OCI-LY1 (cell line): ENCODE measurements around the gene LAMP1.

Source experiments
- H2AFZ ChIP-seq: fragments of 200-600 bp; sonication (generic), shearing (Covaris generic); 2 replicates; pipeline ENCODE4 v1.6.0; 2014; ENCODE audit warnings: antibody characterized with exemption, mild to moderate bottlenecking, low read length
- H3F3A ChIP-seq: fragments of 200-600 bp; sonication (generic), shearing (Covaris generic); 2 replicates; pipeline ENCODE4 v1.6.0; 2014; ENCODE audit warnings: mild to moderate bottlenecking, antibody characterized with exemption, low read length, moderate library complexity; ENCODE audit not compliant: insufficient read depth
- H3K27ac ChIP-seq: fragments of 200-600 bp; sonication (generic); 2 replicates; pipeline ENCODE4 v1.5.1; 2014; ENCODE audit warnings: low read length, mixed run types, mild to moderate bottlenecking, low read depth; ENCODE audit not compliant: poor library complexity, severe bottlenecking
- H3K27me3 ChIP-seq: fragments of 200-600 bp; sonication (generic); 2 replicates; pipeline ENCODE4 v1.6.0; 2014; ENCODE audit warnings: antibody characterized with exemption, mild to moderate bottlenecking, low read length, moderate library complexity; ENCODE audit not compliant: insufficient read depth
- H3K36me3 ChIP-seq: fragments of 200-600 bp; sonication (generic); 2 replicates; pipeline ENCODE4 v1.6.1; 2014; ENCODE audit warnings: mild to moderate bottlenecking, antibody characterized with exemption, low read length, moderate library complexity, mixed read lengths; ENCODE audit not compliant: insufficient read depth
- H3K4me1 ChIP-seq: fragments of 200-600 bp; sonication (generic); 2 replicates; pipeline ENCODE4 v1.5.1; 2014; ENCODE audit warnings: mild to moderate bottlenecking, low read length, moderate library complexity; ENCODE audit not compliant: insufficient read depth, severe bottlenecking
- H3K4me2 ChIP-seq: fragments of 200-600 bp; sonication (generic), shearing (Covaris generic); 2 replicates; pipeline ENCODE4 v1.6.1; 2014; ENCODE audit warnings: low read length
- H3K4me3 ChIP-seq: fragments of 200-600 bp; sonication (generic); 2 replicates; pipeline ENCODE4 v1.5.1; 2014; ENCODE audit warnings: low read length, low read depth, mild to moderate bottlenecking, mixed read lengths; ENCODE audit not compliant: poor library complexity, severe bottlenecking
- H3K79me2 ChIP-seq: fragments of 200-600 bp; shearing (Covaris generic); 2 replicates; pipeline ENCODE4 v1.6.1; 2016; ENCODE audit warnings: mixed run types, low read length, mixed read lengths; ENCODE audit not compliant: insufficient read depth
- H3K9ac ChIP-seq: fragments of 200-600 bp; sonication (generic), shearing (Covaris generic); 2 replicates; pipeline ENCODE4 v1.6.1; 2014; ENCODE audit warnings: mild to moderate bottlenecking, low read length, mixed read lengths
- H3K9me2 ChIP-seq: fragments of 200-600 bp; sonication (generic), shearing (Covaris generic); 2 replicates; pipeline ENCODE4 v1.6.1; 2014; ENCODE audit warnings: low read depth, mild to moderate bottlenecking, low read length, mixed read lengths
- H3K9me3 ChIP-seq: fragments of 200-600 bp; shearing (Covaris generic); 2 replicates; pipeline ENCODE4 v1.6.1; 2014; ENCODE audit warnings: low read length, mixed read lengths
- H4K20me1 ChIP-seq: fragments of 200-600 bp; sonication (generic), shearing (Covaris generic); 2 replicates; pipeline ENCODE4 v1.6.0; 2016; ENCODE audit warnings: mild to moderate bottlenecking, low read length; ENCODE audit not compliant: insufficient read depth
- CTCF ChIP-seq: fragments of 200-600 bp; sonication (generic), shearing (Covaris generic); IDR thresholded peaks from 2 replicates; pipeline ENCODE4 v1.5.1; 2017; ENCODE audit warnings: mild to moderate bottlenecking, antibody characterized with exemption, low read length, moderate library complexity, mixed read lengths
- EZH2 ChIP-seq: fragments of 200-600 bp; sonication (generic), shearing (Covaris generic); IDR thresholded peaks from 2 replicates; pipeline ENCODE4 v1.8.0; 2017; ENCODE audit warnings: borderline replicate concordance, mixed run types, mild to moderate bottlenecking, antibody characterized with exemption, low read length, moderate library complexity, mixed read lengths

Gene LAMP1

GRCh38 chr13:113298043-113298945 is 1.3 kb downstream of the LAMP1 start:
- H3K79me2 ChIP-seq, result peaks cover 56% of the 10 kb centered on the region
- peak overlapping the region; percentile 95 for H3K4me3 ChIP-seq
- H3K9me3 ChIP-seq, result no peaks in the 10 kb centered on the region
- H3K9ac ChIP-seq, result peak overlapping the region; percentile 90
- H4K20me1 ChIP-seq, result no peaks in the 10 kb centered on the region
- no peak overlapping the region for H2AFZ ChIP-seq
- no peaks in the 10 kb centered on the region for H3K27me3 ChIP-seq
- peak overlapping the region; percentile 80 for H3K4me2 ChIP-seq
- no peaks in the 10 kb centered on the region for H3K9me2 ChIP-seq
- peaks cover 24% of the 10 kb centered on the region for H3K4me1 ChIP-seq
- H3F3A ChIP-seq, result 0 out of 2 replicates have a peak, but pooled peaks cover 3% of the 10 kb centered on the region
- TF ChIP-seq CTCF, result no peak
- TF ChIP-seq EZH2, result no peak
- no peaks in the 10 kb centered on the region for H3K36me3 ChIP-seq
- H3K27ac ChIP-seq, result no peak overlapping the region

GRCh38 chr13:113299951-113300350 is 2.9 kb downstream of the LAMP1 start:
- Histone ChIP-seq H3K4me1 (peaks cover 24% of the 10 kb centered on the region), H3K9me2 (no peaks in the 10 kb centered on the region), H3K79me2 (peaks cover 72% of the 10 kb centered on the region), H3K27ac (no peak overlapping the region), H2AFZ (no peak overlapping the region), H3K4me3 (no peak overlapping the region), H3K27me3 (no peaks in the 10 kb centered on the region), H4K20me1 (no peaks in the 10 kb centered on the region), H3K36me3 (no peaks in the 10 kb centered on the region), H3K4me2 (no peak overlapping the region), H3F3A (0 out of 2 replicates have a peak, but pooled peaks cover 3% of the 10 kb centered on the region), H3K9ac (no peak overlapping the region), H3K9me3 (no peaks in the 10 kb centered on the region)
- no peak for TF ChIP-seq CTCF

GRCh38 chr13:113302986-113303385 is 5.9 kb downstream of the LAMP1 start:
- Histone ChIP-seq H3K4me1 (peaks cover 13% of the 10 kb centered on the region), H3K4me2 (no peak overlapping the region), H4K20me1 (no peaks in the 10 kb centered on the region), H3F3A (no peaks in the 10 kb centered on the region), H3K4me3 (no peak overlapping the region), H3K9me3 (no peaks in the 10 kb centered on the region), H3K27me3 (no peaks in the 10 kb centered on the region), H3K9ac (no peak overlapping the region), H3K27ac (no peak overlapping the region), H3K36me3 (peaks cover 9% of the 10 kb centered on the region; the same call in 1 of the 2 replicates), H3K9me2 (no peaks in the 10 kb centered on the region), H2AFZ (no peak overlapping the region), H3K79me2 (peaks cover 86% of the 10 kb centered on the region)
- no peak for TF ChIP-seq EZH2
